ENCODE data around the gene ADGRL3.

GRCh38 chr4:61583696-61584095 is 383.6 kb downstream of the ADGRL3 start:
- TF ChIP-seq CTCF (IDR thresholded peaks at IDR 0.05; ENCODE audit: low read depth, low read length) (no peak), EZH2phosphoT487 (IDR thresholded peaks at IDR 0.05; ENCODE audit: low read depth) (no peak)

Measured in OCI-LY3 (cell line).